OCI-LY1 (cell line): ENCODE measurements around the gene BRI3BP.

Experiments used
- H2AFZ ChIP-seq: fragments of 200-600 bp; sonication (generic), shearing (Covaris generic); 2 replicates; pipeline ENCODE4 v1.6.0; 2014; ENCODE audit warnings: antibody characterized with exemption, mild to moderate bottlenecking, low read length
- H3F3A ChIP-seq: fragments of 200-600 bp; sonication (generic), shearing (Covaris generic); 2 replicates; pipeline ENCODE4 v1.6.0; 2014; ENCODE audit warnings: mild to moderate bottlenecking, antibody characterized with exemption, low read length, moderate library complexity; ENCODE audit not compliant: insufficient read depth
- H3K27ac ChIP-seq: fragments of 200-600 bp; sonication (generic); 2 replicates; pipeline ENCODE4 v1.5.1; 2014; ENCODE audit warnings: low read length, mixed run types, mild to moderate bottlenecking, low read depth; ENCODE audit not compliant: poor library complexity, severe bottlenecking
- H3K27me3 ChIP-seq: fragments of 200-600 bp; sonication (generic); 2 replicates; pipeline ENCODE4 v1.6.0; 2014; ENCODE audit warnings: antibody characterized with exemption, mild to moderate bottlenecking, low read length, moderate library complexity; ENCODE audit not compliant: insufficient read depth
- H3K36me3 ChIP-seq: fragments of 200-600 bp; sonication (generic); 2 replicates; pipeline ENCODE4 v1.6.1; 2014; ENCODE audit warnings: mild to moderate bottlenecking, antibody characterized with exemption, low read length, moderate library complexity, mixed read lengths; ENCODE audit not compliant: insufficient read depth
- H3K4me1 ChIP-seq: fragments of 200-600 bp; sonication (generic); 2 replicates; pipeline ENCODE4 v1.5.1; 2014; ENCODE audit warnings: mild to moderate bottlenecking, low read length, moderate library complexity; ENCODE audit not compliant: insufficient read depth, severe bottlenecking
- H3K4me2 ChIP-seq: fragments of 200-600 bp; sonication (generic), shearing (Covaris generic); 2 replicates; pipeline ENCODE4 v1.6.1; 2014; ENCODE audit warnings: low read length
- H3K4me3 ChIP-seq: fragments of 200-600 bp; sonication (generic); 2 replicates; pipeline ENCODE4 v1.5.1; 2014; ENCODE audit warnings: low read length, low read depth, mild to moderate bottlenecking, mixed read lengths; ENCODE audit not compliant: poor library complexity, severe bottlenecking
- H3K79me2 ChIP-seq: fragments of 200-600 bp; shearing (Covaris generic); 2 replicates; pipeline ENCODE4 v1.6.1; 2016; ENCODE audit warnings: mixed run types, low read length, mixed read lengths; ENCODE audit not compliant: insufficient read depth
- H3K9ac ChIP-seq: fragments of 200-600 bp; sonication (generic), shearing (Covaris generic); 2 replicates; pipeline ENCODE4 v1.6.1; 2014; ENCODE audit warnings: mild to moderate bottlenecking, low read length, mixed read lengths
- H3K9me2 ChIP-seq: fragments of 200-600 bp; sonication (generic), shearing (Covaris generic); 2 replicates; pipeline ENCODE4 v1.6.1; 2014; ENCODE audit warnings: low read depth, mild to moderate bottlenecking, low read length, mixed read lengths
- H3K9me3 ChIP-seq: fragments of 200-600 bp; shearing (Covaris generic); 2 replicates; pipeline ENCODE4 v1.6.1; 2014; ENCODE audit warnings: low read length, mixed read lengths
- H4K20me1 ChIP-seq: fragments of 200-600 bp; sonication (generic), shearing (Covaris generic); 2 replicates; pipeline ENCODE4 v1.6.0; 2016; ENCODE audit warnings: mild to moderate bottlenecking, low read length; ENCODE audit not compliant: insufficient read depth
- EZH2 ChIP-seq: fragments of 200-600 bp; sonication (generic), shearing (Covaris generic); IDR thresholded peaks from 2 replicates; pipeline ENCODE4 v1.8.0; 2017; ENCODE audit warnings: borderline replicate concordance, mixed run types, mild to moderate bottlenecking, antibody characterized with exemption, low read length, moderate library complexity, mixed read lengths
- TF ChIP-seq, protein P1 (sequence below): fragments of 200-600 bp; sonication (generic), shearing (Covaris generic); IDR thresholded peaks from 2 replicates; pipeline ENCODE4 v1.5.1; 2017; ENCODE audit warnings: mild to moderate bottlenecking, antibody characterized with exemption, low read length, moderate library complexity, mixed read lengths

Gene BRI3BP

DNA sequence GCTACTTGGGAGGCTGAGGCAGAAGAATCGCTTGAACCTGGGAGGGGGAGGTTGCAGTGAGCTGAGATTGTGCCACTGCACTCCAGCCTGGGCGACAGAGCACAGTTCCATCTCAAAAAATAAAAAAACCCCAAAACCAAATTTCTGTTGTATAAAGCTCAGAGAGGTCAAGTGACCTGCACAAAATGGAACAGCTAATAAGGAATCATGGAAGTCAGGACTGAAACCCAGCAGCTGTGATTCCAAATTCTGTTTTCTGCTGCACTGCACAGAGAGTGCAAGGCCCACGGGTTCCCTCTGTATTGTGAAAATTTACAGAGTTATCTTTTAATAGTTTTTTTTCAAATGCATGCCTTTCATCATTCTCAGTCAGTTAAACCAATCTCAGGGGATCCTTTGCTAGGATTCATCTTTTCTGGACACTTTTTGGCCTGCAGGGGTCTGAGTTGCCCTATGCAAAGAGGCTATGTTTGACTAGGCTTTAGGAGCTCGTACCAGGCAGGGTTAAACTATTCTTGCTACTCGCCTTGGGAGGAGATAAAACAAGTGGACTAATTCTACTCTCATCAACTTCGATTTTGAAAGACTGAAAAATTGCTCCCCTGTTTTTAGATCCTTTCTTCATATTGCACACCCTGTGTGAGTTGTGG lies 45.7 kb downstream of the BRI3BP start:
- Histone ChIP-seq H3K4me3 (no peak overlapping the region), H3K9ac (no peak overlapping the region), H3K36me3 (no peaks in the 10 kb centered on the region), H2AFZ (no peak overlapping the region), H3K9me2 (no peaks in the 10 kb centered on the region), H3K4me1 (peaks cover 4% of the 10 kb centered on the region), H3K27ac (no peak overlapping the region), H3K9me3 (no peaks in the 10 kb centered on the region), H3K27me3 (no peaks in the 10 kb centered on the region), H3K4me2 (no peak overlapping the region), H4K20me1 (no peaks in the 10 kb centered on the region), H3K79me2 (no peaks in the 10 kb centered on the region), H3F3A (no peaks in the 10 kb centered on the region)
- no peak for TF ChIP-seq EZH2
- TF ChIP-seq, protein P1, sequence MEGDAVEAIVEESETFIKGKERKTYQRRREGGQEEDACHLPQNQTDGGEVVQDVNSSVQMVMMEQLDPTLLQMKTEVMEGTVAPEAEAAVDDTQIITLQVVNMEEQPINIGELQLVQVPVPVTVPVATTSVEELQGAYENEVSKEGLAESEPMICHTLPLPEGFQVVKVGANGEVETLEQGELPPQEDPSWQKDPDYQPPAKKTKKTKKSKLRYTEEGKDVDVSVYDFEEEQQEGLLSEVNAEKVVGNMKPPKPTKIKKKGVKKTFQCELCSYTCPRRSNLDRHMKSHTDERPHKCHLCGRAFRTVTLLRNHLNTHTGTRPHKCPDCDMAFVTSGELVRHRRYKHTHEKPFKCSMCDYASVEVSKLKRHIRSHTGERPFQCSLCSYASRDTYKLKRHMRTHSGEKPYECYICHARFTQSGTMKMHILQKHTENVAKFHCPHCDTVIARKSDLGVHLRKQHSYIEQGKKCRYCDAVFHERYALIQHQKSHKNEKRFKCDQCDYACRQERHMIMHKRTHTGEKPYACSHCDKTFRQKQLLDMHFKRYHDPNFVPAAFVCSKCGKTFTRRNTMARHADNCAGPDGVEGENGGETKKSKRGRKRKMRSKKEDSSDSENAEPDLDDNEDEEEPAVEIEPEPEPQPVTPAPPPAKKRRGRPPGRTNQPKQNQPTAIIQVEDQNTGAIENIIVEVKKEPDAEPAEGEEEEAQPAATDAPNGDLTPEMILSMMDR, result peak; percentile 13; the same call in 1 of the 2 replicates

DNA sequence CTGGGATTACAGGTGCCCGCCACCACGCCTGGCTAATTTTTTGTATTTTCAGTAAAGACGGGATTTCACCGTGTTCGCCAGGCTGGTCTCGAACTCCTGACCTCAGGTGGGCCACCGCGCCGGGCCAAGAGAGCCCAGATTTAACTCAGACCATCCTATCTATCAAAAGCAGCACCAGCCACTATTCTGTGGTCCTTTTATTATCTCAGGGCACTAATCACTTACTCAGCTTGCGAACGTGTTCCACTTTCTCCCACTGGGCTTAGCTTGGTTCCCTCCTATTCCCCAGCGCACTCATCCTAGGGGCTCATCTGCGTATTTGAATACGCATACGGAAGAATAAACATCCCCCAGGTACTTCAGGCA lies 55.6 kb downstream of the BRI3BP start:
- H2AFZ ChIP-seq, result no peak overlapping the region
- no peaks in the 10 kb centered on the region for H3K9me2 ChIP-seq
- no peaks in the 10 kb centered on the region for H3K36me3 ChIP-seq
- H3K27ac ChIP-seq, result peak overlapping the region; percentile 56
- no peaks in the 10 kb centered on the region for H3K79me2 ChIP-seq
- no peaks in the 10 kb centered on the region for H3K9me3 ChIP-seq
- peak overlapping the region; percentile 58; the same call in 1 of the 2 replicates for H3K9ac ChIP-seq
- H3F3A ChIP-seq, result 0 out of 2 replicates have a peak, but pooled peaks cover 6% of the 10 kb centered on the region
- peak overlapping the region; percentile 62 for H3K4me3 ChIP-seq
- TF ChIP-seq EZH2, result no peak
- TF ChIP-seq, protein P1, result no peak
- H4K20me1 ChIP-seq, result no peaks in the 10 kb centered on the region
- peak overlapping the region; percentile 62 for H3K4me2 ChIP-seq
- no peaks in the 10 kb centered on the region for H3K4me1 ChIP-seq
- no peaks in the 10 kb centered on the region for H3K27me3 ChIP-seq

DNA sequence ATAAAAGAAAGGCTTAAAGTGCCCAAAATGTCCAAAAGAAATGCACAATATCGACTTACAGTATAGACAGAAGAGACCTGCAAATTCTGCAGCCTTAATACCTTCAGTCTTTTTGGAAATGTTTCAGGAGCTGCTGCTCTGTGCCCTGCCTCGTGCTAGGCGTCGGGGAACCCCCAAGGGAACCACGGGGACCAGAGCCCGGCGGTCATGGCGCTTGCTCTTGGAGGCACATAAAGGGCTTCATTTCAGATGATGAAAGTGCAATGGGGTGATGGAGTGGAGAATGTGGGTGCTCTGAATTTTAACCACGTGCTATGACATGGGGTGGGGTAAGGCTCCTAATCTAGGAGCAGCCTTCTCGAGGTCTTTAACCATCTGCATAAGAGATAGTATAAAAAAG lies 57.0 kb downstream of the BRI3BP start:
- Histone ChIP-seq H3K9me2 (no peaks in the 10 kb centered on the region), H3K79me2 (no peaks in the 10 kb centered on the region), H3K27me3 (no peaks in the 10 kb centered on the region), H2AFZ (no peak overlapping the region), H3F3A (0 out of 2 replicates have a peak, but pooled peaks cover 6% of the 10 kb centered on the region), H3K9me3 (no peaks in the 10 kb centered on the region), H3K4me1 (no peaks in the 10 kb centered on the region), H3K4me3 (no peak overlapping the region), H3K9ac (no peak overlapping the region), H3K4me2 (no peak overlapping the region), H4K20me1 (no peaks in the 10 kb centered on the region), H3K27ac (no peak overlapping the region), H3K36me3 (no peaks in the 10 kb centered on the region)
- TF ChIP-seq EZH2, result no peak
- TF ChIP-seq, protein P1, result no peak
